CD4-positive, alpha-beta T cell treated with Interleukin-12 subunit alpha and Interleukin-12 subunit beta, for 1 hour (primary cell): ENCODE results near the gene PGAP1.

Experiments used
- DNase-seq: peaks from one replicate; pipeline ENCODE4 v3.0.0-alpha.2; 2020

The PGAP1 gene

GRCh38 chr2:196783431-196784094 lies 142.9 kb downstream of the PGAP1 start:
- DNase-seq = no peak
